GM12801 (cell line): Measurements from ENCODE around the gene NCKAP5.

Source experiments
- CTCF ChIP-seq: IDR thresholded peaks from one replicate; pipeline ENCODE4 v1.5.1; 2011; ENCODE audit warnings: control low read depth; ENCODE audit not compliant: insufficient read length; ENCODE audit errors: extremely low read depth

Gene NCKAP5

GRCh38 chr2:133418021-133418420 lies 150.2 kb downstream of the NCKAP5 start:
- TF ChIP-seq CTCF = no peak

DNA sequence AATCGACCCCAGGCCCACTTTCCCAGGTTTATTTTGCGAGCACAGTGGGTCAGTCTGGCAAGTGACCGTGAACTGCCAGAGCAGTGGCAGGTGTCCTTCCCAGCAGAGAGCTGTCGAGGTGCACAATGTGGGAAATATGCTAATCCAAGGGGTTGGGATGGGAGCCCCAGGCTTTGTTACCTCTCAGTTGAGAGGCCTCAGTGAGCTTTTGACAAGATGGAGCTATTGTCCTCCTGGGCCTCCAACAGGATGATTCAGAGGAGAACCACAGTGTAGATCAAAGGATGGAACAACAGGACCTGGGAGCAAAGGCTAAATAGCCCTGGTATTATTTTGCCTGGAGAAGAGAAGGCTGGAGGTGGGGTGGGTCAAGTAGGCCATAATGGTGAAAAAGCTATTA lies 150.8 kb downstream of the NCKAP5 start:
- TF ChIP-seq CTCF = no peak

DNA sequence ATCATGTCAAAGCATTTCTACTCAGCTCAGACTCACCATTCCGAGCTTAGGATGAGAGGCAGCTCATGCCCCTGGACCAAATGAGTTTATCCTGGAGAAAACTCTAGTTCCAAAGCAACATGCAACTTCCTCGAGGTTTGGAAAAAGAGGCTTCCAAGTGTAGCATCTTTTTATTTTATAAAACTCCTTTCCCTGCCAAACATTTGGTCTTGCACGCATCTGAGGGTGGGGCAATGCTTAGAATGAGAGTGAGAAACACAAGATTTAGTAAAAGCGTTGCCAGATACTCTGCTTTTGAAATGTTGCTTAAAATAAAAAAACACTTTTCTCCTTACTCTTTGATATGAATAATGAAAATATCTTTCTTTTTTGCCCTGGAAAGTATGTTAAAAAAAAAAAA lies 151.5 kb downstream of the NCKAP5 start:
- no peak for TF ChIP-seq CTCF

- no peak for TF ChIP-seq CTCF
These were observed 152.1 kb downstream of the NCKAP5 start for GRCh38 chr2:133416146-133416545.

DNA sequence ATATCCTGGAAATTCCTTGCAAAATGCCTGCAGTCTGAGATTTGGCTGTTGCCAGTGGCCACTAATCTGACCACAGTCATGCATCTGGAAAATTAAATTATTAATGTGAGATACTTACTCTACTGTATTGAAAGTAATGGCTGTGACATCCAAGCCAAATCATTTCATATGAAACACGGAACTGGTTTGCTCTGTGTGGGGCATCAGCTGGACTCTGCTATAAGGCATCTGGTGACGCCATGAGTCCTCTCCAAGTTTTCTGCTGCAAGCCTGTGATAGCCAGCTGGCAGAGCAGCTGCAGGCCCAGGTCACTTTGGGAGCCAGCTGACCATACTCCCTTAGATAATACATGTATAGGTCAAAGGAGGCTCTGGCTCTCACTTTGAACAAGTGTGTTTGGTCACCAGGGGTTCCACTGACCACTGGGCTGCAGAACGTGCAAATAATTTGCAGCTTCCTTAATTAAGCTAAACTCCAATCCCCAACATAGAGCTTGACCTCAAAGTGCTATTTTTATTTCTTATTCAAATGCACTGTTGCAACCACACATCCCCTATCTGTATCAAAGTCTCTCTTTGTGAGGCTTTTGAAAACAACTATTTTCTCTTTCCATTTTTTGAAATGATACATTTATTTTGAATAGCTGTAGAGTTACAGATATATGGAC lies 152.9 kb downstream of the NCKAP5 start:
- TF ChIP-seq CTCF = no peak

GRCh38 chr2:133414486-133415209 lies 153.6 kb downstream of the NCKAP5 start:
- no peak for TF ChIP-seq CTCF

GRCh38 chr2:133413863-133414262 lies 154.4 kb downstream of the NCKAP5 start:
- TF ChIP-seq CTCF = no peak
